ENCODE data around the gene CSE1L. TPM values are rescaled to one million over a fixed set of nuclear protein-coding genes. Genes with fewer than 3 reads are reported as not detected.
"Not testable (repeated sequence)": the region's sequence is repeated elsewhere in the genome, so short reads cannot be mapped to it uniquely, and the experiment has no call there.

Gene CSE1L
- total RNA-seq, 1 experiment from 2014 or later: 316 TPM

GRCh38 chr20:49133571-49133970, 87.5 kb downstream of the CSE1L start:
- Histone ChIP-seq H3K9me3 (no peaks in the 10 kb centered on the region), H3K36me3 (ENCODE audit: control insufficient read depth, insufficient read depth, low read length) (peaks cover 6% of the 10 kb centered on the region), H3K27me3 (replicated peaks; ENCODE audit: control insufficient read depth, insufficient read depth, low read length) (no peaks in the 10 kb centered on the region), H3K4me1 (0 out of 2 replicates have a peak, but pooled peaks cover 5% of the 10 kb centered on the region), H3K4me3 (ENCODE audit: low read depth, low read length) (no peak overlapping the region)
- CTCF ChIA-PET: interaction anchor here (0.8 to 3.1 kb wide), 7 partner anchors 9 to 476 kb away, joined by 3 to 85 read pairs (median 4); partner anchors contain the start of gene DDX27
- no peak for DNase-seq
- TF ChIP-seq CTCF (IDR thresholded peaks at IDR 0.05; ENCODE audit: insufficient read depth in 1 of 2, low read depth in 1 of 2, low read length in 1 of 2, severe bottlenecking in 1 of 2, unreplicated experiment in 1 of 2): no peak
- Mint-ChIP-seq H3K36me3 (ENCODE audit: insufficient read depth, unreplicated experiment) (peaks cover 80% of the 10 kb centered on the region), H3K4me3 (ENCODE audit: unreplicated experiment) (no peak overlapping the region), H3K27me3 (ENCODE audit: insufficient read depth, unreplicated experiment) (no peaks in the 10 kb centered on the region), H3K9me3 (ENCODE audit: unreplicated experiment) (no peaks in the 10 kb centered on the region), H3K27ac (ENCODE audit: unreplicated experiment) (no peak overlapping the region), H3K4me1 (ENCODE audit: low read depth, unreplicated experiment) (peaks cover 4% of the 10 kb centered on the region)
- intact Hi-C loops (cut with micrococcal nuclease; ENCODE audit: unreplicated experiment): loop anchor here (1.0 to 2.0 kb wide), 3 partner anchors 53 to 187 kb away; no protein-coding TSS in a partner anchor
- POLR2A ChIA-PET: interaction anchor here (1.2 to 2.6 kb wide), 2 partner anchors 84 to 85 kb away, joined by 7 to 26 read pairs; partner anchors contain the start of gene DDX27
- BruUV-seq (replicated peaks): no TSS peak

- H3K4me1 Mint-ChIP-seq (ENCODE audit: low read depth, unreplicated experiment); H3K36me3 ChIP-seq (ENCODE audit: control insufficient read depth, insufficient read depth, low read length); H3K4me1 ChIP-seq; H3K27me3 Mint-ChIP-seq (ENCODE audit: insufficient read depth, unreplicated experiment); H3K27me3 ChIP-seq (replicated peaks; ENCODE audit: control insufficient read depth, insufficient read depth, low read length); H3K9me3 ChIP-seq; H3K4me3 Mint-ChIP-seq (ENCODE audit: unreplicated experiment); H3K9me3 Mint-ChIP-seq (ENCODE audit: unreplicated experiment); DNase-seq; intact Hi-C loops (cut with micrococcal nuclease; ENCODE audit: unreplicated experiment); H3K27ac Mint-ChIP-seq (ENCODE audit: unreplicated experiment); H3K4me3 ChIP-seq (ENCODE audit: low read depth, low read length): not testable (repeated sequence)
- H3K36me3 Mint-ChIP-seq (ENCODE audit: insufficient read depth, unreplicated experiment): peaks cover 80% of the 10 kb centered on the region
- BruUV-seq (replicated peaks): TSS peak; percentile 4
- CTCF ChIA-PET: interaction anchor here (0.7 to 3.1 kb wide), 2 partner anchors 83 to 321 kb away, joined by 6 to 85 read pairs; partner anchors contain the start of gene DDX27
- POLR2A ChIA-PET: interaction anchor here (2.6 kb wide), 1 partner anchor 84 kb away, joined by 26 read pairs; the partner anchor contains the start of gene DDX27
These were observed 88.7 kb downstream of the CSE1L start for GRCh38 chr20:49134797-49135196.

- CTCF ChIA-PET: no interaction called here
These were observed 90.9 kb downstream of the CSE1L start for GRCh38 chr20:49136817-49137571.

More at GRCh38 chr20:49136817-49137571, 90.9 kb downstream of the CSE1L start:
- H3K9me3 Mint-ChIP-seq (ENCODE audit: unreplicated experiment): no peaks in the 10 kb centered on the region
- intact Hi-C loops (cut with micrococcal nuclease; ENCODE audit: unreplicated experiment): no loop called here
- peaks cover 4% of the 10 kb centered on the region for H3K4me1 Mint-ChIP-seq (ENCODE audit: low read depth, unreplicated experiment)
- POLR2A ChIA-PET: no interaction called here
- H3K9me3 ChIP-seq: no peaks in the 10 kb centered on the region
- BruUV-seq (replicated peaks): no TSS peak
- H3K27me3 ChIP-seq (replicated peaks; ENCODE audit: control insufficient read depth, insufficient read depth, low read length): no peaks in the 10 kb centered on the region
- no peak overlapping the region for H3K4me3 Mint-ChIP-seq (ENCODE audit: unreplicated experiment)
- H3K36me3 Mint-ChIP-seq (ENCODE audit: insufficient read depth, unreplicated experiment): peaks cover 85% of the 10 kb centered on the region
- 0 out of 2 replicates have a peak, but pooled peaks cover 5% of the 10 kb centered on the region for H3K4me1 ChIP-seq
- TF ChIP-seq CTCF (IDR thresholded peaks at IDR 0.05; ENCODE audit: insufficient read depth in 1 of 2, low read depth in 1 of 2, low read length in 1 of 2, severe bottlenecking in 1 of 2, unreplicated experiment in 1 of 2): no peak
- peaks cover 3% of the 10 kb centered on the region; the same call in 1 of the 2 replicates for H3K36me3 ChIP-seq (ENCODE audit: control insufficient read depth, insufficient read depth, low read length)
- H3K27ac Mint-ChIP-seq (ENCODE audit: unreplicated experiment): no peak overlapping the region
- H3K4me3 ChIP-seq (ENCODE audit: low read depth, low read length): no peak overlapping the region
- DNase-seq: no peak
- H3K27me3 Mint-ChIP-seq (ENCODE audit: insufficient read depth, unreplicated experiment): no peaks in the 10 kb centered on the region

Measured in Caco-2 (cell line).